Urinary bladder (tissue), 4 donors: ENCODE measurements around the gene ABHD14A. TPM values are rescaled to one million over a fixed set of nuclear protein-coding genes. Genes with fewer than 3 reads are reported as not detected.
A peak's percentile ranks its signal among the peaks of the same experiment; 100 is the strongest.
"Not testable (repeated sequence)": the region's sequence is repeated elsewhere in the genome, so short reads cannot be mapped to it uniquely, and the experiment has no call there.

Experiments
- DNase-seq: peaks from one replicate; pipeline ENCODE4 v3.0.0-alpha.2; 2015; ENCODE audit errors: extremely low spot score
- H3K27ac ChIP-seq: one replicate; pipeline ENCODE4 v1.5.1; 2013; ENCODE audit warnings: low read depth, mild to moderate bottlenecking, moderate library complexity
- H3K36me3 ChIP-seq: one replicate; pipeline ENCODE4 v1.6.1; 2013; ENCODE audit warnings: mild to moderate bottlenecking, moderate library complexity; ENCODE audit not compliant: insufficient read depth
- H3K4me1 ChIP-seq: one replicate; pipeline ENCODE4 v1.6.1; 2013; ENCODE audit warnings: mild to moderate bottlenecking, moderate library complexity; ENCODE audit not compliant: insufficient read depth
- H3K4me3 ChIP-seq: one replicate; pipeline ENCODE4 v1.5.1; 2013; ENCODE audit warnings: low read depth, low read length
- WGBS: extraction: QIAGEN DNeasy Blood & Tissue Kit; methylation state at CpG from one replicate; pipeline ENCODE4 v1.1.7; 2013; 5-methylcytosine and 5-hydroxymethylcytosine counted together
- polyA plus RNA-seq: library from polyadenylated mRNA; stranded (reverse); fragments of 200-250 nt; gene quantifications from one replicate; pipeline ENCODE4 v1.2.3, GENCODE V29; 2013
- total RNA-seq: library from RNA; depleted of rRNA; stranded (reverse); fragments of >200 nt; gene quantifications from one replicate; pipeline ENCODE4 v1.2.3, GENCODE V29; 2014
- donor health status: healthy with polysubstance abuse.
- donor health status: healthy.

The ABHD14A gene
- total and polyA plus RNA-seq, 2 donors, result 13.0 to 31.5 TPM

GRCh38 chr3:51982838-51983577 lies 8.1 kb downstream of the ABHD14A start, which contains the start of gene ACY1:
TSS of gene ACY1 (plus strand) at chr3:51983535. CDS start at chr3:51984065, 530 bp downstream.
- Histone ChIP-seq H3K4me3 (peak within 1 kb of the TSS; percentile 42), H3K4me1 (no peaks in the 10 kb centered on the region), H3K27ac (peak within 1 kb of the TSS; percentile 97), H3K36me3 (no peaks in the 10 kb centered on the region)
- WGBS, result under 1% methylated on average over 68 of the region's 68 CpGs
- no peak for DNase-seq

- Histone ChIP-seq H3K4me1 (no peaks in the 10 kb centered on the region), H3K4me3 (peak overlapping the region; percentile 42), H3K36me3 (no peaks in the 10 kb centered on the region), H3K27ac (peak overlapping the region; percentile 97)
- no peak for DNase-seq
- 68% methylated on average over 22 of the region's 22 CpGs for WGBS
Observed at GRCh38 chr3:51983578-51984268, 8.9 kb downstream of the ABHD14A start.

DNA sequence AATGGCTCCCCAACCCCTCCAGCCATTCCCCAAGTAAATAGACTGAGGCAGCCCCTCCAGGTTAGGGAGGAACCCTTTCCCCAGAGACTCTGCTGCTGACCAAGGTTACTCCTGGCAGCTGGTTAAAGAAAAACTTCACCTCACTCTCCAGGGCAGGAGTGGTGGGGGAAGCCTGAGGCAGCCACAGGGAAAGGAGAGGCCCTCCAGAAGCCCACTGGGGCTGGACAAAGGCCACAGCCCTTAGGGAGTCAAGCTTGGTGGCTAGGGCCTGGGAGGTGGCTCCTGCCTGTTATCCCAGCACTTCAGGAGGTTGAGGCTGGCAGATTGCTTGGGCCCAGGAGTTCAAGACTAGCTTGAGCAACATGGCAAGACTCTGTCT lies 9.4 kb downstream of the ABHD14A start:
- H3K4me1 ChIP-seq, result no peaks in the 10 kb centered on the region
- DNase-seq, result no peak
- H3K27ac ChIP-seq, result peak overlapping the region; percentile 97
- no peak overlapping the region for H3K4me3 ChIP-seq
- H3K36me3 ChIP-seq, result no peaks in the 10 kb centered on the region

GRCh38 chr3:51985063-51985462 lies 10.2 kb downstream of the ABHD14A start:
- WGBS, result 82% methylated on average over 6 of the region's 6 CpGs
- H3K4me1 ChIP-seq, result no peaks in the 10 kb centered on the region
- H3K4me3 ChIP-seq, result no peak overlapping the region
- DNase-seq, result no peak
- H3K27ac ChIP-seq, result no peak overlapping the region
- H3K36me3 ChIP-seq, result no peaks in the 10 kb centered on the region

DNA sequence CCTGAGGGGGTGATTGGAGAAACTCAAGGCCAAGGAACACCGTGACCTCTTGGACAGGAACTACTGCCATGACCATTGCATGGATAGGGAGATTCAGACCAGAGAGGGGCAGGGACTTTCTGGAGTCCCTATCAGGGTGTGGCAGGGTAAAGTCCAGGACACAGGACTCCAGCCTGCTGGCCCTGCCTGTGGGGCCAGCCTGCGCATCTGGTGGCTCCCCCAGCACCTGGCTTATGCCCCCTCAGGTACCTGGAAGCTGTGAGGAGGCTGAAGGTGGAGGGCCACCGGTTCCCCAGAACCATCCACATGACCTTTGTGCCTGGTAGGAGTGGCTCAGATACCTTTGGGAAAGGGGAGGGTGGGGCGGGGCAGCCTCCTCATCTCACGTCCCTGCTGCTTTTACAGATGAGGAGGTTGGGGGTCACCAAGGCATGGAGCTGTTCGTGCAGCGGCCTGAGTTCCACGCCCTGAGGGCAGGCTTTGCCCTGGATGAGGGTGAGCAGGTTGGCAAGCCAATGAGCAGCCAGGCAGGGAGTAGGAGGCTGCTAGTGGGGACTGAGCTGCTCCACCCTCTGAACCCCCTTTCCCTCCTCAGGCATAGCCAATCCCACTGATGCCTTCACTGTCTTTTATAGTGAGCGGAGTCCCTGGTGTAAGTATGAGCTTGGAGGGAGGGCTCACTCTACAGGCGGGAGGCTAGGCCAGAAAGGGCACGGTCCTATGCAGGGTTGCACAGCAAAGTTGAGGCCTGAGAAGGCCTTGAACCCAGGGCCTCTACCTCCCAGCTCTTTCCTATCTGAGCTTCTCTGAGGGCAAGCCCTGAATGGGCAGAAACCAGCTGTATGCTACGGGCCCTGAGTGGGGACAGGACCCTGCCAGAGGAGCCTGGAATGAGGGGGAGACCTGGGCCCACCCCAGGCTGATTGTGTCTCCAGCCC lies 11.4 kb downstream of the ABHD14A start:
- 78% methylated on average over 12 of the region's 12 CpGs for WGBS
- Histone ChIP-seq H3K36me3 (no peaks in the 10 kb centered on the region), H3K27ac (no peak overlapping the region), H3K4me1 (no peaks in the 10 kb centered on the region), H3K4me3 (no peak overlapping the region)
- DNase-seq, result no peak

DNA sequence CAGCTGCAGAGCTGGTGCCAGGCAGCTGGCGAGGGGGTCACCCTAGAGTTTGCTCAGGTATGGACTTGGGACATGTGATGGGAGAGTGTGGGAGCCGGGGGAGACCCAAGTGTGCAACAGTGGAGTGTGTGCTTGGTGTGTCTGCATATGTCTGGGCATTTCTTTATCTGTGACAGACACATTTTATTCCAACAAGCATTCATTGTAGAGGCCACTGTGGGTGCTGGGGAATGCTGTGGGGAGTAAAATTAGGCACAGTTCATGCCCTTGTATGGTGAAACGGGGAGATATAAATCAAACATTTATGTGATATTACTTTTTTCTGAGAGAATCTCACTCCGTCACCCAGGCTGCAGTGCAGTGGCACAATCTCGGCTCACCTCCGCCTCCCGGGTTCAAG lies 12.7 kb downstream of the ABHD14A start:
- WGBS, result 88% methylated on average over 7 of the region's 7 CpGs
- DNase-seq, result no peak
- no peak overlapping the region for H3K4me3 ChIP-seq
- H3K27ac ChIP-seq, result no peak overlapping the region
- H3K36me3 ChIP-seq, result no peaks in the 10 kb centered on the region
- H3K4me1 ChIP-seq, result no peaks in the 10 kb centered on the region

DNA sequence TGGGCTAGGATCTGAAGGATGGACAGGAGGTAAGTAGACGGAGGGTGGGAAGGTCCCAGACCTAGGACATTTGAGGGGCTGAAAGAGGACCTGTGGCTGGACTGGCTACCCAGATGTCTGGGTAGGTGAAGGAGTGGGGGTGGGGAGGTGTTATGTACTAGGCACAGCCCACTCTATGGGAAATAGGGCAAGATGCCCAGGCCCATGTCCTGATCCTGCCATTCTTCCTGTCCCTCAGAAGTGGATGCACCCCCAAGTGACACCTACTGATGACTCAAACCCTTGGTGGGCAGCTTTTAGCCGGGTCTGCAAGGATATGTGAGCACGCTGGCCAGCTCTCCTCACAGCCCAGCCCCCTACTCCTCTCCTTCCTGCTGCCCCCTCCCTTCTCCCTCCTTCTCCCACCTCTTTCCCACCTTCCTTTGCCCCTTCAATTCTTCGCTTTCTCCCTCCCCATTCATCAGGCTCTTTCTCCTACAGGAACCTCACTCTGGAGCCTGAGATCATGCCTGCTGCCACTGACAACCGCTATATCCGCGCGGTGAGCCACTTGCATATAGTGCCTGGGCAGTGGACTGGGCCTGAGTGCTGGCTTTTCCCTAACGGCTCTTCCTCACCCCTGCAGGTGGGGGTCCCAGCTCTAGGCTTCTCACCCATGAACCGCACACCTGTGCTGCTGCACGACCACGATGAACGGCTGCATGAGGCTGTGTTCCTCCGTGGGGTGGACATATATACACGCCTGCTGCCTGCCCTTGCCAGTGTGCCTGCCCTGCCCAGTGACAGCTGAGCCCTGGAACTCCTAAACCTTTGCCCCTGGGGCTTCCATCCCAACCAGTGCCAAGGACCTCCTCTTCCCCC lies 13.7 kb downstream of the ABHD14A start:
- no peak overlapping the region for H3K27ac ChIP-seq
- WGBS, result 79% methylated on average over 15 of the region's 15 CpGs
- H3K36me3 ChIP-seq, result no peaks in the 10 kb centered on the region
- peaks cover 2% of the 10 kb centered on the region for H3K4me1 ChIP-seq
- no peak for DNase-seq
- no peak overlapping the region for H3K4me3 ChIP-seq

GRCh38 chr3:51990501-51990971 lies 15.7 kb downstream of the ABHD14A start:
- H3K4me1 ChIP-seq, H3K4me3 ChIP-seq, H3K27ac ChIP-seq, H3K36me3 ChIP-seq, DNase-seq: not testable (repeated sequence)
- 69% methylated on average over 38 of the region's 38 CpGs for WGBS

DNA sequence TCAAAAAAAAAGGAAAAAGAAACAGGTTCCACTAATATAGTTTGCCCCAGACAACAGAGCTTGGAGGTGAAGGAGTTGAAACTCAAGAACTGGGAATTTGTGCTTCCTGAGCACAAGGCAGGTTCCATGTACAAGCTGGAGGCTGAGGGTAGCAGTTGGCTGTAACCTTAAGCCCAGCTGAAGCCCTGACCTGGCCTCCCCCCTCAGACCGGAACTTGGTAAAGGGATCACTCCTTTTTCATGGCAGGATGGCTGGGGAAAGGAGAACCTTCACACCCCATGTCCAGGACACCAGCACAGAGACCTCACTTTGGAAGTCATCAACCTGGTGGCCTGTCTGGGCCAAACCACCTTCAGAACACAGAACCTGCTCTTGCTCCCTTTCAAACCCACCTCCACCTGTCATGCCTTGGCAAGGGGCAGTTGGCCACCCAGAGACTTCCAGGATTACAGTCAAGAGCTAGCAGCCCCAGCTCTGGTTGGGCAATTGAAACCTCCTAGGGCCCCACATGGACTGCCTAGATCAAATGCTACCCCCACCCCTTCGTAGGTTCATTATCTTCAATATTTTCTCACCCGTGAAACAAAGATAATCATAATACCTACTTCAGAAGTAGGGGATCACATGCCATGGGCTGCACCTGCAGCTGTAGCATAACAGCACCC lies 17.3 kb downstream of the ABHD14A start:
- WGBS, result 85% methylated on average over 3 of the region's 3 CpGs

DNA sequence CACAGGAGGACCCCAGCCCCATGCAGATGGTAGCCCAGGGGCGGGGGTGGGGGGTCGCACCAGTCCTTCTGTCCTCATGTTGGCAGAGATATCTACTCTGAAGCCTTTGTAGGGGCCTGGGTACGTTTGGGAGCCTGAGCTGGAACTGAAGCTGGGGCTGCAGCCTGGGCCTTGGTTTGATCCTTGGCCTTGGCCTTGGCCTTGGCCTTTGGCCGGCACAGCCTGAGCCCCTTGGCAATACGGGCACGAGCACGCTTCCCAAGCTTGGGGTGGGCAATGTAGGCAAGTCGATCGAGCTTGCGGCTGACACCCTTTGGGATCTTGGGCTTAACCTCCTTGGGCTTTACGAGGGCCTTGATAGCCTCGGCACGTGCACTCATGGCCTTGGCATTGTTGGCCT lies 18.8 kb downstream of the ABHD14A start:
- WGBS, result 85% methylated on average over 10 of the region's 13 CpGs
- not testable (repeated sequence) for H3K27ac ChIP-seq, H3K4me3 ChIP-seq, H3K36me3 ChIP-seq, H3K4me1 ChIP-seq, DNase-seq

More for the DNA sequence above, 17.3 kb downstream of the ABHD14A start:
- peaks cover 3% of the 10 kb centered on the region for H3K36me3 ChIP-seq
- H3K4me3 ChIP-seq, result no peak overlapping the region
- H3K4me1 ChIP-seq, result peaks cover 2% of the 10 kb centered on the region
- no peak for DNase-seq
- no peak overlapping the region for H3K27ac ChIP-seq

- no peak overlapping the region for H3K27ac ChIP-seq
- WGBS, result 80% methylated on average over 2 of the region's 2 CpGs
- peaks cover 2% of the 10 kb centered on the region for H3K4me1 ChIP-seq
- H3K4me3 ChIP-seq, result no peak overlapping the region
- H3K36me3 ChIP-seq, result peaks cover 3% of the 10 kb centered on the region
- DNase-seq, result no peak
Observed at GRCh38 chr3:51994530-51994929, 19.7 kb downstream of the ABHD14A start.

DNA sequence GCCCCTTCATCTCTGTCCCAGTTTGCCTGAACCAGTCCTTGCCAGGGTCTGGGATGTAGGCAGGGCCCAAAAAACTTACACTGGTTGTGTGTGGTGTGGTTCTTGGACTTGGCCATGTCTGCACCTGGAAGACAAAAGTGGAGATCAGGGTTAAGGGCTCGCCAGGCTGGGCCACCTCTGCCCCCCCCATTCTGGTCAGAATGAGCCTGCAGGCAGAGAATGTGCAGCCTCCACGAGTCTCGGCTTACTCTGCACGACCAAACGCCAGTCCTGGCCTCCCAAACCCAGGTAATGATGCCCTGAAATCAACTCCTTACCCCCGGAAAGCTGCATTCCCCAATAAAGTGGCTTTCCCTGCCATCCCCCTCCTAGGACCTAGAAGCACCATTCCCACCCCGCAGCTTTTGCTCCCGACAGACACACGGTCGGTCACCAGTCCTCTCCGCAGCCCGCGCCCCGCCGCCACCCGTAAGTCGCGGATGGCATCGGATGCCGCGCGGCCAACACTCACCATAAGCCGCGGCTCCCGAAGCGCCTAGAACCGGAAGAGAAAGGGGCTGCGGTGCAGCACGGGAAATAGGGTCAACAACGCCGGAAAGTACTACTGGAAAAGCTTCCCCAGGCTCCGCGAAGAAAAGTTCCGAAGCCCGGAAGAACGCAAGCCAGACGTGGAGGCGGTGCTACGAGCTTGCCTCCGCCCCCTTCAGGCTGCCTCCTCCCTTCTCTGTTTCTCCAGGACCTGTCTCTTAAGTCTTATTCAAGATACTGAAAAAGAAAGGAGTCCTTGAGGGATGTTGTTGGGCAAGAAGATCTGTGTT lies 20.7 kb downstream of the ABHD14A start, which contains the start of gene RPL29:
TSS of gene RPL29 (minus strand) at position 550 of the 818 bp plus-strand sequence. CDS start at position 116, 434 bp downstream.
- peaks cover 2% of the 10 kb centered on the region for H3K4me1 ChIP-seq
- peak within 1 kb of the TSS; percentile 87 for H3K27ac ChIP-seq
- H3K36me3 ChIP-seq, result peaks cover 3% of the 10 kb centered on the region
- WGBS, result under 1% methylated on average over 40 of the region's 40 CpGs
- peak; percentile 88 for DNase-seq
- peak within 1 kb of the TSS; percentile 66 for H3K4me3 ChIP-seq
